HG02973 (cell line): Measurements from ENCODE around the gene XK.
A peak's percentile ranks its signal among the peaks of the same experiment; 100 is the strongest.
"Not testable (repeated sequence)": the region's sequence is repeated elsewhere in the genome, so short reads cannot be mapped to it uniquely, and the experiment has no call there.

ENCODE experiments used
- ATAC-seq: cut with Tn5 transposase; IDR thresholded peaks from one replicate; pipeline ENCODE4 v1.9.1; 2021; ENCODE audit warnings: moderate library complexity; ENCODE audit not compliant: unreplicated experiment

Gene XK, protein sequence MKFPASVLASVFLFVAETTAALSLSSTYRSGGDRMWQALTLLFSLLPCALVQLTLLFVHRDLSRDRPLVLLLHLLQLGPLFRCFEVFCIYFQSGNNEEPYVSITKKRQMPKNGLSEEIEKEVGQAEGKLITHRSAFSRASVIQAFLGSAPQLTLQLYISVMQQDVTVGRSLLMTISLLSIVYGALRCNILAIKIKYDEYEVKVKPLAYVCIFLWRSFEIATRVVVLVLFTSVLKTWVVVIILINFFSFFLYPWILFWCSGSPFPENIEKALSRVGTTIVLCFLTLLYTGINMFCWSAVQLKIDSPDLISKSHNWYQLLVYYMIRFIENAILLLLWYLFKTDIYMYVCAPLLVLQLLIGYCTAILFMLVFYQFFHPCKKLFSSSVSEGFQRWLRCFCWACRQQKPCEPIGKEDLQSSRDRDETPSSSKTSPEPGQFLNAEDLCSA

DNA sequence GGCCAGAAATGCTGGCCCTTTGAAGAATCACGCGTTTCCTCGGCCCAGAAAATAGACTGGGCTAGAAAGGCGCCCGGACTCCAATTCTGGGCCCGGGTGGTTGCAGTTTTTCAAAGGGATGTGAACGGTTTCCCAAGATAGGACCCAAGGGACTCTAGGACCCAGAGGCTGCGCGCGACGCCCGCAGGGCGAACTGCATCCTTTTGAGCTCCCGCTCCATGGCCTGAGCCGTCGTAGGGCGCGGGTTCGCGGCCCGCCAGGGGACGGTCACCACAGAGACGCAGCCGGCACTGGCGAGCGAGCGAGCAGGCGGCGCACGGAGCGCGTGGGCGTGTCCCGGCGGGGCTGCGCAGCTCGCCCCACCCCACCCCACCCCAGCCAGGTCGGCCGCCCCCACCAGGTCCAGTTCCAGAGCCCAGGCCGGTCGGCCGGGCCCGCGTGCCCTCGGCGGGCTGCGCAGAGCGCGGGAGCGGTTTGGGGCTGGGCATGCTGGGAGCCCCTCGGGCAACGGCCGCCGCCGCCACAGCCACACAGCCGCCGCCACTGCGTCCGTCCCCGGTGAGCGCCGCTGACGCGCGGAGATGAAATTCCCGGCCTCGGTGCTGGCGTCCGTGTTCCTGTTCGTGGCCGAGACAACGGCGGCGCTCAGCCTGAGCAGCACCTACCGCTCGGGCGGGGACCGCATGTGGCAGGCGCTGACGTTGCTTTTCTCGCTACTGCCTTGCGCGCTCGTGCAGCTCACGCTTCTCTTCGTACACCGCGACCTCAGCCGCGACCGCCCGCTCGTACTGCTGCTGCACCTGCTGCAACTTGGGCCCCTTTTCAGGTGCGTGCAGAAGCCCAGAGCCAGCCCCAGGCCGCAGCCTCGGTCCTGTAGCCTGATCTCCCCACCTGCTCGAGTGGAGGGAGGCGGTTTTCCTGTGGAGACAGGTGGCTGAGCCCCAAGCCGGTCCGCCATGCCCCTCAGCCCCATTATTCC lies at the start of gene XK:
Gene XK (plus strand): TSS at position 411 of the 979 bp plus-strand sequence. CDS start 171 bp downstream, at position 582.
- ATAC-seq = peak; percentile 71

DNA sequence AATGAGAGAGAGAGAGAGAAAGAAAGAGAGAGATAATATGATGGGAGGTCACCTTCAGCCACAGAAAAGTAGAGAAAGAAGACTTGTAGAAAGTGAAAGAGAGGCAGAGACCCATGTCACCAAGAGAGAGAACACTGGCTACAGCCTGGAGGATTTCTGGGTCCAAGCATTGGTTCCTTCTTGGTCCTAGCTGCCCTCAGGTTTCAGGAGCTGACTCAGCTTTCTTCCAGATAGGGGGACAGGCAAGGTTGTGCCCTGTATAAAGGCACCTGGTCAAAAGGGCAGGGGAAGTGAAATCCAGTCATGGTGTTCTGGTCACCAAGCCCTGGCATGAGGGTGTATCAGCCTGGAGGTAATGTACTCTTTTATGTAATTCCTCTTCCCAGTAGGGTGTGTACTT lies 47.5 kb upstream of the XK start:
- ATAC-seq = no peak

DNA sequence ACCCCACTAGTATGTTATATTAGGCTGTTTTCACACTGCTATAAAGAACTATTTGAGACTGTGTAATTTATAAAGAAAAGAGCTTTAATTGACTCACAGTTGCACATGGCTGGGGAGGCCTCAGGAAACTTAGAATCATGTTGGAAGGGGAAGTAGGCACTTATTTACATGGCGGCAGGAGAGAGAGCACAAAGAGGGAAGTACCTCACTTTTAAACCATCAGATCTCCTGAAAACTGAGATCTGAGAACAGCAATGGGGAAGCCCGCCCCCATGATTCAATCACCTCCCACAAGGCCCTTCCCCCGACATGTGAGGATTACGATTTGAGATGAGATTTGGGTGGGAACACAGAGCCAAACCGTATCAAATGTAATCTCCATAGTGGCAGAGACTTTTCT lies 45.4 kb upstream of the XK start:
- no peak for ATAC-seq

DNA sequence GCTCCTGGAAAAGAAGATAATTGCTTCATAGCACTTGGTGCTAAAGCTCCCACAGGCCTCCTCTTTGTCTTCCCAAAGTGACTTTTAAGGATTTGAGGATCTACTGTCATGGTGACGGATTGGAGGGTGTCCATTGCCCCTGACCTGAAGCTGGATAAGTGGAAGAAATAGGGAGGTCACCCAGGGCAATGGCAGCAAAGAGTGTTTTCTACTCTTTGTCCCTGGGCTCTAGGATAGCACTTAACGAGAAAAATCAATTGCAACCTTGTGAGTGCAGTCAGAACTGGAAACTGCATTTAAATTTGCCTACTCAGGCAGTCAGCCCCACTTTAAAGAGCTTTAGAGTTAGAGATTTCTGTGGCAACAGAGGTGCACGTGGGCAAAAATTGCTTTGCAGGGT lies 43.7 kb upstream of the XK start:
- ATAC-seq = no peak

DNA sequence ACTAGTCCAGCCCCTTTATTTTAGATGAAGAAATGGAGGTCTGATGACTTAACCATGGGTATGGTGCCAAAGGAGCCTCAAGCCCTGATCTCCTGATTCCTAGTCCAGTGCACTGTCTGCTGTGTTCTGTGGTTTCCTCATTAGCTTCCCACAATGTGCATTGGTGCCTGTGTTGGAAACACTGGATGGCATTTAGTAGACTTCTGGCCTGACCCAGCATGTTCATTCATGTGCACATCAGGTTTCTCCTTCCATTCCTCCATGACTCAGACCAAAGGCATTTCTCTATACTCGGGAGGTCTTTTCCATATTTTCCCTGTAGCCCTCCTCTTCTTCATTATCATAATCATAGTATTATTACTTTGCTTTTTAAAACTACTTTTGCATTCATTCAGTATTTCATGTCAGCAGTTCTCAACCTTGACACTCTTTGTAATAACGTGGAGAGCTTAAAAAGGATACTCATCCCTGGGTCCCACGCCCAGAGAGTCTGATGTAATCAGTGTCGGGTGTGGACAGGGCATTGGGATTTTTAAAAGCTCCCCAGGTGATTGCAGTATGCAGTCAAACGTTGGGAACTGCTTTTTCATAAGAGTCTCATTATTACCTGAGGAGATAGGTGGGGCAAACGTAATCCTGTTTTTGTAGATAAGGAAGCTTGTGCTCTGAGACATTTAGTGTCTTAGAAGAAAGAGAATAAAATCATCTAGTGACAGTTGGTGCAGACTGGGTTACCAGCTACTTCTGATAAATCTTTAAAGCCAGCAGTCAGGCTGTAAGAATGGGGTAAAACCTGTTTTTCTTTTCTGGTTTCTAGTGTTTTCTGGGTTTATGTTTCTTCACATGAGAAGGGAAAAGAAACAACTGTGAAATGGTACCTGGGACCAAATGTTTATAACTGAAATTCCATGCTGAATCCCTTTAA lies 40.9 kb upstream of the XK start:
- no peak for ATAC-seq

DNA sequence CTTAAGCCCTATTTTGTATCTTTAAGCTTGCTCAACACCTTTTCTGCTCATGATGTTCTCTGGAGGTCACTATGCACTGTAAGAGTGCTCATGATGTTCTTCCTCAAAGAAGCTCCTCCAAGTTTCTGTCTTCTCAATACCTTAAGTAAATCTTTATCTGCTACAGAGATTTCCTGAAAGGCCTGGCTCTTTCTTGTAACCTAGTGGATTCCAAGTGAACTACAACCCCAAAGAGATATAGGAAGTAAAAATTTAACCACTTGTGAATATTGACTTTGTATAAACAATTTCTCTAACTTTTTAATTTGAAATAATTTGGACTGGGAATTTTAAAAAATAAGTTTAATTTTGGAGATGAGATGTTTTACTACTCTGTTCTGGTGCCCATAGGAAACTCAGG lies 39.3 kb upstream of the XK start:
- no peak for ATAC-seq

DNA sequence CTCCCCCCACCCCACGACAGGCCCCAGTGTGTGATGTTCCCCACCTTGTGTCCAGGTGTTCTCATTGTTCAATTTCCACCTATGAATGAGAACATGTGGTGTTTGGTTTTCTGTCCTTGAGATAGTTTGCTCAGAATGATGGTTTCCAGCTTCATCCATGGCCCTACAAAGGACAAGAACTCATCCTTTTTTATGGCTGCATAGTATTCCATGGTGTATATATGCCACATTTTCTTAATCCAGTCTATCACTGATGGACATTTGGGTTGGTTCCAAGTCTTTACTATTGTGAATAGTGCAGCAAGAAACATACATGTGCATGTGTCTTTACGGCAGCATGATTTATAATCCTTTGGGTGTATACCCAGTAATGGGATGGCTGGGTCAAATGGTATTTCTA lies 34.7 kb upstream of the XK start:
- not testable (repeated sequence) for ATAC-seq

DNA sequence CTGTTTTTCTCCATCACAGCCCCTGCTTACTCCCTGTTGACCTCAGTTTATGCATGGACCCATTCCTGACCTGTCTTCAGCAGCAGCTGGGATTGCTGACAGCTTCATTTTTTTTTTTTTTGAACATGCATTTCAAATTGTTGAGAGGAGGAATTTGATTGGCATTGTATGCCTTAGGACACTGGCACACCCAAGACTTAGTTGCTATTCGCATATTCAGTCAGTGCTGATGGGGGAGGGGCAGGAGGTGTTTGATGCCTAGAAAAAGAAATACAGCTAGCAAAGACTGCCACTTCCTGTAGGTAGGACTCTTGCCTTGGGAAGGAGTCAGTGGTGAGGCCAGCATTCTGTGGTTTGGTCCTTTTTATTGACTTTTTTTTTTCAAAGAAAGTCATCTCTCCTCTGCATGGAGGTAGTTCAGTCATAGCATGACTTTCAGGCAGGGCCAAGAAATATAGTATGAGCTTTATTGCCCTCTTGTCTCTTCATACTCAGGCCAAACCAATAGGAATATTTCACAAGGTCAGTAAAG lies 33.6 kb upstream of the XK start:
- no peak for ATAC-seq

DNA sequence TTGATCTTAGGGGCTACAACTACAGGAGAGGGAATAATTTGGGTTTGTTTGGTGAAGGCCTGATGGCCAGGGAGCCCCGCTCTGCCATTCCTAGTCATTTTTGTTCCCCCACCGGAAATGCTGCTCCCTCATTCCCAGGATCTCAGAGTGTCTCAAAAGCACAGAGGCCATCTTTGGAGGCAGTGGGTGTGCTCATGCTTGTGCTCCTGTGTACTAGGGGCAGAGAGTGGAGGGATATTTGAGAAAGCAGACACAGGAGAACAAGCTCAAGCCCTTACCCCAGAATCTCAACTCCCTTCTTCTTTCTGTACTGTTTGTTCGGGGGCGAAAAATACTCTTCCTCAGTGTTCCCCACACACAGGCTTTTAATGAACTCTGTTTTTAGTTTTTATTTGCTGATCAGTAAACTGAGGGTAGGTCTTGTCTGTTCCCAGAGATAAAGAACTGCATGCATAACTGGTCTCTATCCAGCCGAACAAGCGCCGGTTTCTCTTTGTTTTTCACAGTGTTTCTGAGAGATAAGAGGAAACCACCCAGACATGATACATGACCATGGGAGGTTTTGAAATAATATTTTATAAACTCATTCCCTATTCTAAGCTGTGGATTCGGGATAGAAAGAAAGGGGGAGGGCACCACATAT lies 32.9 kb upstream of the XK start:
- no peak for ATAC-seq

DNA sequence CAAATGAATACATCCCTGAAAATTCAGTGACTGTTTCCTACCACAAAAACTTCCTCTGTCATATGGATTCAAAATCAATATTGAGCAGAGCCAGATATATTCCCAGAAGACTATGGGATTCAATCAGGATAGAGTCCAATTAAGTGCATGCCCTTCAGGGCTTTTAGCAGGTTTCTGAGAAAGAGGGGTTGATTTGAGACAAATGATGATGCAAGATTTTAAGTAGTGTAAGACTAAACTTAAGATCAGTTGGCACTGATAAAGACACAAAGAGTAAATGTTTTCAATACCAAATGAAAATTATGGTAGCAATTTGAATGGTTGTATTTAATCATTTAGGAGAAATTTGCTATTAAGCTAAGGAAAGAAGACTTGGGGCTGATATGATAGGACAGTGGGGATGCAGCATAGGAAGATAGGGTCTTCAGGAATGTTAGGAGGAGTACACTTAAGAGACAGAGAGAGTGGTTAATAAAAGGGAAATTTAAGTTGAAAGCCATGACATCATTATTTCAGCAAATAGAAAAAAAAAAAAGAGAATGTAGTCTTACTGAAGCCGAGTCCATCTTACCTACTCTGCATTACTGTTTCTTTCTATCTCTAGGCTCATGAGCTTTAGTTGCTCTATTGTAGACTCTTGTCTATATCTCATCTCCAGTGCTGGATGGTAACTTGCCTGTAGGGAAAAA lies 32.0 kb upstream of the XK start:
- no peak for ATAC-seq

DNA sequence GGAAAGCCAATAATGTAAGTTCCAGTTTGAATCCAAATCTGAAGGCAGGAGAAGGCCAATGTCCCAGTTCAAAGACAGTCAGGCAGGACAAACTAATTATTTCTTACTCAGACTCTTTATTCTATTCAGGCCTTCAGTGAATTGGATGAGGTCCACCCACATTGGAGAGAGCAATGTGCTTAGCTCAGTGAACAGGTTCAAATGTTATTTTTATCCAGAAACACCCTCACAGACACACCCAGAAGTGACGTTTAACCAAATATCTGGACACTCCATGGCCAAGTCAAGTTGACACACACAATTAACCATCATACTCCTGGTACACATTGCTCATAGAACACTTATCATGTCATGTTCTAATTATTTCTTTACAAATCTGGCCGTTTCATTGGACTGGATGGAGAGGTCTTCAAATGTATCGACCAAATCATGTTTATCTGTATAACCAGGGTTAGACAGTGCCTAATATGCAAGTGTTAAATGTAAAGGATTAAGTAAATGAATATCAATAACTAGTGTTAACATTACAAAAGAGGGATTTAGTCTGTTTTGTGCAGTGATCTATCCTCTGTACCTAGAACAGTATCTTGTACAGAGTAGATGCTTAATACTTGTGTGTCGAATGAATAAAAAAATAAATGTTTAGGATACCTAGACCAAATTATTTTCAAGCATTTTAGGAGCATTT lies 27.1 kb upstream of the XK start:
- no peak for ATAC-seq

DNA sequence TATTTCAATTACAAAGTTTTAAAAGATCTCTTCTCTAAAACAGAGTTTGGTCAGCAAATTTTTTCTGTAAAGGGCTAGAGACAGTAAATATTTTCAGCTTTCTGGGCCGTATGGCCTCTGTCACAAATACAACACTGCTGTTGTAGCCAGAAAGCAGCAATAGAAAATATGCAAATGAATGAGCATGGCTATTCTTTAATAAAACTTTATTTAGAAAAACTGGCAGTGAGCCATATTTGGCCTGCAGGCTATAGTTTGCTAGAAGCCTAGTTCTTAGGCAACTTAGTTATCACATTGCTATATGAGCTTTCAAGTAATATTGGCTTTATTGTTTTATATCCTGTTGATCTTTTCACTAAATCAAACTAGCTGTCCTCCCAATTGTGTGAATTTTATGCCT lies 26.5 kb upstream of the XK start:
- ATAC-seq = no peak

DNA sequence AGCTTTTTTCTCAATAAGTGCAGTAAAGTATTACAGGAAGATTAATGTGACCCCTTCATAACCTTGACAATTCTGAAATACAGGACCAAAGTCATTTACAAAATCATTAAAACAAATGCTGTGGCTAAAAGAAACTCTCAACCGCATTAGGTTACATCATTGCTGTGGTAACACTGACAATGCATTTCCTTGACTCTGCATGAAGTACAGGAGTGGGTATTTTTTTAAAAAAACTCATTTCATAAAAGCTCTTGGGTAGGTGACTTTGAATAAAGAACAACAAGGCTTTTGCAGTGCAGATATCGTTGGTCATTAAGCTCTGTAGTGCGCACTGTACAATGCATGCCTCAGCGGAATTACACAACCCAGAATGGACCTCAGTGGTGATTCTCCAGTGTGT lies 23.4 kb upstream of the XK start:
- ATAC-seq = no peak

DNA sequence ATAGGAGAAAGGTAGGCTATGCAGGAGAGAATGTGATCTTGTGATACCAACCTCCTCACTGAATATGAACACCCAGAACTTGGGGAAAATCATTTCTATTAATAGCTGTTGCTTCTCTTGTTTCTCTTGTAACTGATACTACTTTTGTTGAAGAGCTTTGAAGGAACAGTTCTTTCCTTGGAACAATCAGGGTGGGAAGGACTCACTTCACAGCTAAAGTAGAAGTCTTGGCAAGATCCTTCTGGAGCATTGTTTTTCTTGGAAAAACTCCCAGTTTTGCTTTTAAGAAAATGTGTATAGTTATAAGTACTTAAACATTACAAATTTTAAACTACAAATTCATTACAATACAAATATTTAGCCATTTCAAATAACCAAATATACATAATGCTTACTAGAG lies 19.1 kb upstream of the XK start:
- ATAC-seq = no peak

DNA sequence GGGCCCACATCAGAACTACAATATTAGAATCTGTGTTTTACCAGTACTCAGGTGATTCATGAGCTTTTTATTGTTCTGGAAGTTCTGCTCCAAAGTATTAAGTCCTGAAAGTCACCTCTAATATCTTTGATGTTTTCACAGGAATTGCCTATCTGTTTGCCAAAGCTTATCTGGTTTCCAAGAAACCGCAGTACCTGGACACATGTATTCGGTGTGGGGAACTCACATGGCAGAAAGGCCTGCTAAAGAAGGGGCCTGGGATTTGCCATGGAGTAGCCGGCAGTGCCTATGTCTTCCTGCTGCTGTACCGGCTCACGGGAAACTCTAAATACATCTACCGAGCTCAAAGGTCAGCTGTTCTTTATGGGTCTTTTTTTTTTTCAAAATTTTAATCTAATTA lies 18.4 kb upstream of the XK start:
- no peak for ATAC-seq

DNA sequence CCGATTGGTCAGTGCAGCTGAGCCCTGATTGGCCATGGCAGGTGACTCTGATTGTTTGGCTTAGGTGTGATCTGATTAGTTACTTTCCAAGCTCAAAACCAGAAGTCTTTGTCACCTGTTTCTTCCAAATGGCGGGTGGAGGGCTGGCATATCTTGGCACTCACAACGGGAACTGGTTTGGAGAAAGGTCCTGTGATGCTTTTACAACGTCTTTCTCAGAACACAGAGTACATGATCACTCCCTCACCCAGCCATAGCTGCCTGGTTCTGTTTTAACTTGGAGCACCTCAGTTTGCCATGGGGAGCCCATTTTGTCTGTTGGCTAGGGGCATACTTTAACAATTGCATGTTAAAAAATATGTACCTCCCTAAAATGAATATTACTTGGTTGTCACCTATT lies 13.0 kb upstream of the XK start:
- no peak for ATAC-seq

DNA sequence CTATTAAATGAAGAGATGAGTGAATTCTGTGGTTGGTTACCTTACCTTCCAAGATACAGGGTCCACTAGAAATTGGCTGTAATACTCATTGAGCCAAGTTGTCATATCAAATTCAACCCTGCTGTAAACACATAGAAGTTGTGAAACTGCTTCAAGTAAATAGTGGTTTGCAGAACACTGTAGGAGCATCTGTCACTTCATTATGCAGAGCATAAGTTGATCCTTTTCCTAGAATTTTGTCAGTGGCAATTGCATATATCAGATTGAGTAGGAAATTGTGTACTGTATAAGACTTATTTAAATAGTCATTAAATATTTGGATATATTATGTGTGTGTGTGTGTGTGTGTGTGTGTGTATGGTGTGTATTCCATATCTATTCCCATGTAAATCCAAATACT lies 8.8 kb upstream of the XK start:
- no peak for ATAC-seq

DNA sequence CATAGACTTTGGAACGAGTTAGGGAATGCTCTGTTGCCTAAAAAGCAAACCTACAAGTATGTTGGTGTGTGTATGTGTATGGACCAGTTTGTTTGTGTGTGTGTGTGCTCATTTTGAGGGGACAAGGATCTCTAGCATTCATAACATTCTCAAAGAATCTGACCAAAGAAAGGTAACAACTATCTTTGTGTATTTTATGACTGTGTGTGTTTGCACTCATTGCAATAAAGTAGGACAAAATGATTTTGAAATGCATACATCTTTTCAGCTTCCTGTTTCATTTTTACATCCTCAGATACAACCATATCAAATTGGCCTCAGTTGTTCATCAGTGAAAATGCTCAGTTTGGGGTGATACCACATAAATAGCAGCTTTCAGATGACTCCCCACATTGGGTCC lies 8.3 kb upstream of the XK start:
- no peak for ATAC-seq

DNA sequence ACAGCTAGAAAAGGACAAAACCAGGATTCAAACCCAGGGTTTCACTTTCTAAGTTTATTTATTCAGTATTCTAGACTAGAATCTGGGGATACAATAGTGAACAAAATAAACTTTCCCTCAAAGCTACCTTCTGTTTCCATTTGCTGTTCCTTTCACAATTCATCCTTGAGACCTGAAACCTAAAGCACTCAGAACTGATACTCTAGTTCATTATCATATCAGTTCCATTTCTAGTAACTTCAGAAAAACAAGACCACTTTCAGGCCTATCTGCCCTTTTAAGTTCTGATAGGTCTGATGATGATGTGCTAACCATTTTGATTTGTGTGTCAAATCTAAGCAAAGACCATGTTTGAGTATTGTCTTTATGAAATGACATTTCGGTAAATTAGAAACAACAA lies 7.8 kb upstream of the XK start:
- no peak for ATAC-seq
